Measurements from ENCODE around the gene GPR180. TPM values are rescaled to one million over a fixed set of nuclear protein-coding genes. Genes with fewer than 3 reads are reported as not detected.

The GPR180 gene
- polyA plus RNA-seq, 3 donors = 1.0 to 1.1 (median 1.0) TPM

GRCh38 chr13:94672400-94672799 is 70.7 kb downstream of the GPR180 start:
- Histone ChIP-seq H3K27me3 (ENCODE audit: control insufficient read depth in 2 of 2, insufficient read depth in 2 of 2, low read length in 2 of 2) (peaks cover 2 to 6% of the 10 kb centered on the region in 2 donors), H3K9me3 (replicated peaks in 1 of 2; ENCODE audit: control insufficient read depth in 1 of 2, insufficient read depth in 1 of 2, low read length in 2 of 2) (no peaks in the 10 kb centered on the region), H3K9ac (ENCODE audit: insufficient read depth, low read length, poor library complexity, severe bottlenecking) (no peak overlapping the region), H3K4me1 (ENCODE audit: control insufficient read depth in 1 of 2, insufficient read depth in 2 of 2, low read length in 2 of 2) (no peaks in the 10 kb centered on the region), H2AFZ (ENCODE audit: insufficient read depth, low read depth, low read length, poor library complexity, severe bottlenecking) (no peak overlapping the region), H3K79me2 (ENCODE audit: insufficient read depth, low read length) (no peaks in the 10 kb centered on the region), H3K4me3 (replicated peaks in 1 of 3; ENCODE audit: low read depth in 2 of 3, low read length in 3 of 3) (no peak overlapping the region), H3K36me3 (replicated peaks in 1 of 2; ENCODE audit: control insufficient read depth in 1 of 2, insufficient read depth in 2 of 2, low read length in 2 of 2) (no peaks in the 10 kb centered on the region), H3K4me2 (replicated peaks; ENCODE audit: extremely low read depth, low read length, poor library complexity, severe bottlenecking) (no peak overlapping the region), H4K20me1 (ENCODE audit: insufficient read depth, low read length) (no peaks in the 10 kb centered on the region), H3K27ac (ENCODE audit: low read depth in 1 of 2, low read length in 2 of 2) (no peak overlapping the region)
- Mint-ChIP-seq H3K9me3 (no peaks in the 10 kb centered on the region), H3K27me3 (ENCODE audit: low read depth in 3 of 3) (peaks cover 3 to 17% (median 8%) of the 10 kb centered on the region in 3 donors), H3K36me3 (no peaks in the 10 kb centered on the region), H3K27ac (no peak overlapping the region), H3K4me1 (no peaks in the 10 kb centered on the region), H3K4me3 (no peak overlapping the region)
- no CpG with 5 or more reads among the region's 2 CpGs for WGBS (ENCODE audit: insufficient coverage)
- TF ChIP-seq, protein P1, sequence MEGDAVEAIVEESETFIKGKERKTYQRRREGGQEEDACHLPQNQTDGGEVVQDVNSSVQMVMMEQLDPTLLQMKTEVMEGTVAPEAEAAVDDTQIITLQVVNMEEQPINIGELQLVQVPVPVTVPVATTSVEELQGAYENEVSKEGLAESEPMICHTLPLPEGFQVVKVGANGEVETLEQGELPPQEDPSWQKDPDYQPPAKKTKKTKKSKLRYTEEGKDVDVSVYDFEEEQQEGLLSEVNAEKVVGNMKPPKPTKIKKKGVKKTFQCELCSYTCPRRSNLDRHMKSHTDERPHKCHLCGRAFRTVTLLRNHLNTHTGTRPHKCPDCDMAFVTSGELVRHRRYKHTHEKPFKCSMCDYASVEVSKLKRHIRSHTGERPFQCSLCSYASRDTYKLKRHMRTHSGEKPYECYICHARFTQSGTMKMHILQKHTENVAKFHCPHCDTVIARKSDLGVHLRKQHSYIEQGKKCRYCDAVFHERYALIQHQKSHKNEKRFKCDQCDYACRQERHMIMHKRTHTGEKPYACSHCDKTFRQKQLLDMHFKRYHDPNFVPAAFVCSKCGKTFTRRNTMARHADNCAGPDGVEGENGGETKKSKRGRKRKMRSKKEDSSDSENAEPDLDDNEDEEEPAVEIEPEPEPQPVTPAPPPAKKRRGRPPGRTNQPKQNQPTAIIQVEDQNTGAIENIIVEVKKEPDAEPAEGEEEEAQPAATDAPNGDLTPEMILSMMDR (IDR thresholded peaks at IDR 0.05) = no peak
- intact Hi-C loops (cut with micrococcal nuclease) = no loop called here
- DNase-seq = no peak

- Histone ChIP-seq H3K27ac (ENCODE audit: low read depth in 1 of 2, low read length in 2 of 2) (no peak overlapping the region), H3K4me1 (ENCODE audit: control insufficient read depth in 1 of 2, insufficient read depth in 2 of 2, low read length in 2 of 2) (no peaks in the 10 kb centered on the region), H3K36me3 (replicated peaks in 1 of 2; ENCODE audit: control insufficient read depth in 1 of 2, insufficient read depth in 2 of 2, low read length in 2 of 2) (no peaks in the 10 kb centered on the region), H3K27me3 (ENCODE audit: control insufficient read depth in 2 of 2, insufficient read depth in 2 of 2, low read length in 2 of 2) (peaks cover 2 to 6% of the 10 kb centered on the region in 2 donors), H3K4me2 (replicated peaks; ENCODE audit: extremely low read depth, low read length, poor library complexity, severe bottlenecking) (no peak overlapping the region), H3K9ac (ENCODE audit: insufficient read depth, low read length, poor library complexity, severe bottlenecking) (no peak overlapping the region), H3K4me3 (replicated peaks in 1 of 3; ENCODE audit: low read depth in 2 of 3, low read length in 3 of 3) (no peak overlapping the region), H3K79me2 (ENCODE audit: insufficient read depth, low read length) (no peaks in the 10 kb centered on the region), H3K9me3 (replicated peaks in 1 of 2; ENCODE audit: control insufficient read depth in 1 of 2, insufficient read depth in 1 of 2, low read length in 2 of 2) (no peaks in the 10 kb centered on the region), H2AFZ (ENCODE audit: insufficient read depth, low read depth, low read length, poor library complexity, severe bottlenecking) (no peak overlapping the region), H4K20me1 (ENCODE audit: insufficient read depth, low read length) (no peaks in the 10 kb centered on the region)
- 84% methylated on average over 3 of the region's 5 CpGs for WGBS (ENCODE audit: insufficient coverage)
- no peak for DNase-seq
- H3K36me3 Mint-ChIP-seq = no peaks in the 10 kb centered on the region
- TF ChIP-seq, protein P1 (IDR thresholded peaks at IDR 0.05) = no peak
- intact Hi-C loops (cut with micrococcal nuclease) = no loop called here
- no peak overlapping the region for H3K27ac Mint-ChIP-seq
- H3K4me1 Mint-ChIP-seq = no peaks in the 10 kb centered on the region
- H3K4me3 Mint-ChIP-seq = no peak overlapping the region
- peaks cover 0 to 2% (median 0%) of the 10 kb centered on the region in 7 donors for H3K9me3 Mint-ChIP-seq
- peaks cover 7 to 24% (median 7%) of the 10 kb centered on the region in 3 donors for H3K27me3 Mint-ChIP-seq (ENCODE audit: low read depth in 3 of 3)
These were observed 72.2 kb downstream of the GPR180 start for GRCh38 chr13:94673851-94674250.

Data from CD14-positive monocyte (primary cell).